SK-N-SH (cell line): ENCODE results near the gene CNTNAP5.

Source experiments
- CTCF ChIP-seq: fragments of 200-600 bp; sonication (generic); IDR thresholded peaks from 2 replicates; pipeline ENCODE4 v1.6.1; 2017; ENCODE audit warnings: antibody characterized with exemption, mild to moderate bottlenecking, moderate library complexity
- FOXJ3 ChIP-seq: sonication (generic); formaldehyde crosslinking; IDR thresholded peaks from 2 replicates; pipeline ENCODE4 v1.5.1; 2020; ENCODE audit warnings: mild to moderate bottlenecking, missing genetic modification reagents
- FOXM1 ChIP-seq: IDR thresholded peaks from 2 replicates; pipeline ENCODE4 v1.4.0; 2012; ENCODE audit warnings: low read depth, mild to moderate bottlenecking
- GABPA ChIP-seq: IDR thresholded peaks from 2 replicates; pipeline ENCODE4 v1.4.0; 2012; ENCODE audit warnings: low read depth, mild to moderate bottlenecking
- NFIC ChIP-seq: IDR thresholded peaks from 2 replicates; pipeline ENCODE4 v1.4.0; 2012; ENCODE audit warnings: borderline replicate concordance
- POLR2AphosphoS5 ChIP-seq: IDR thresholded peaks from 2 replicates; pipeline ENCODE4 v1.6.1; 2012; ENCODE audit warnings: low read depth, low read length
- RFX5 ChIP-seq: IDR thresholded peaks from 2 replicates; pipeline ENCODE4 v1.6.1; 2012; ENCODE audit warnings: mild to moderate bottlenecking, improper control_type of control experiment, low read length
- SIN3A ChIP-seq: IDR thresholded peaks from 2 replicates; pipeline ENCODE4 v1.6.1; 2012; ENCODE audit warnings: low read depth, mild to moderate bottlenecking, low read length, moderate library complexity, borderline replicate concordance
- TAF1 ChIP-seq: IDR thresholded peaks from 2 replicates; pipeline ENCODE4 v1.6.1; 2012; ENCODE audit warnings: low read depth, mild to moderate bottlenecking, low read length, moderate library complexity, borderline replicate concordance
- USF1 ChIP-seq: IDR thresholded peaks from 2 replicates; pipeline ENCODE4 v1.4.0; 2012; ENCODE audit warnings: low read depth, borderline replicate concordance
- USF2 ChIP-seq: fragments of 150-350 bp; IDR thresholded peaks from 2 replicates; pipeline ENCODE4 v1.6.1; 2017; ENCODE audit warnings: antibody characterized with exemption, low read length, low read depth, borderline replicate concordance
- YY1 ChIP-seq: IDR thresholded peaks from 2 replicates; pipeline ENCODE4 v1.4.0; 2012; ENCODE audit warnings: low read depth, mild to moderate bottlenecking

GRCh38 chr2:124209441-124209840 lies 184.4 kb downstream of the CNTNAP5 start:
- TF ChIP-seq POLR2AphosphoS5 = no peak
- no peak for TF ChIP-seq CTCF
- TF ChIP-seq USF1 = no peak
- TF ChIP-seq GABPA = no peak
- TF ChIP-seq TAF1 = no peak
- TF ChIP-seq NFIC = no peak
- no peak for TF ChIP-seq FOXM1
- TF ChIP-seq YY1 = no peak
- no peak for TF ChIP-seq USF2
- no peak for TF ChIP-seq FOXJ3 (CRISPR knock-in tag)
- no peak for TF ChIP-seq SIN3A
- TF ChIP-seq RFX5 = no peak
